ENCODE data around the gene MAP7D1.

Gene MAP7D1

DNA sequence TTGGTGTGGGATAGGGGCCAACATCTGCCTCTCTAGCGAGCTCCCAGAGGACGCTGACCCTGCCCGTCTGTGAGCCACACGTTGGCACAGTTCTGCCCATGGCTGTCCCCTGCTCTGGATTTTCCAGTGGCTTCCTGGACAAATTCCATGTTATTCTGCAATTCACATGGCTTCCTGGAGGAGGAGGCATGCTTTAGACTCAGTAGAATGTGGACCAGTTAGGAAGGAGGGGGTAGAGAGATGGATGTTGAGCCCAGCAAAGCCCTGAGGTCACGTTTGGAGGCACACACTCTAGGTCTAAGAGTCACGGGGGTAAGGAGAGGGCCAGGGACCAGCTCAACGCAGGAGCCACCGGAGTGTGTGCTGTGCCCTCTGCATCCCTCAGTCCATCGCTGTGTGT is 43.1 kb upstream of the MAP7D1 start:
- no peak for DNase-seq (ENCODE audit: low read depth in 2 of 2)
- H3K4me3 ChIP-seq (replicated peaks in 1 of 2; ENCODE audit: low read depth in 2 of 2, low read length in 2 of 2): no peak overlapping the region
- TF ChIP-seq, protein P1, sequence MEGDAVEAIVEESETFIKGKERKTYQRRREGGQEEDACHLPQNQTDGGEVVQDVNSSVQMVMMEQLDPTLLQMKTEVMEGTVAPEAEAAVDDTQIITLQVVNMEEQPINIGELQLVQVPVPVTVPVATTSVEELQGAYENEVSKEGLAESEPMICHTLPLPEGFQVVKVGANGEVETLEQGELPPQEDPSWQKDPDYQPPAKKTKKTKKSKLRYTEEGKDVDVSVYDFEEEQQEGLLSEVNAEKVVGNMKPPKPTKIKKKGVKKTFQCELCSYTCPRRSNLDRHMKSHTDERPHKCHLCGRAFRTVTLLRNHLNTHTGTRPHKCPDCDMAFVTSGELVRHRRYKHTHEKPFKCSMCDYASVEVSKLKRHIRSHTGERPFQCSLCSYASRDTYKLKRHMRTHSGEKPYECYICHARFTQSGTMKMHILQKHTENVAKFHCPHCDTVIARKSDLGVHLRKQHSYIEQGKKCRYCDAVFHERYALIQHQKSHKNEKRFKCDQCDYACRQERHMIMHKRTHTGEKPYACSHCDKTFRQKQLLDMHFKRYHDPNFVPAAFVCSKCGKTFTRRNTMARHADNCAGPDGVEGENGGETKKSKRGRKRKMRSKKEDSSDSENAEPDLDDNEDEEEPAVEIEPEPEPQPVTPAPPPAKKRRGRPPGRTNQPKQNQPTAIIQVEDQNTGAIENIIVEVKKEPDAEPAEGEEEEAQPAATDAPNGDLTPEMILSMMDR (IDR thresholded peaks at IDR 0.05; ENCODE audit: low read depth, low read length): no peak

DNA sequence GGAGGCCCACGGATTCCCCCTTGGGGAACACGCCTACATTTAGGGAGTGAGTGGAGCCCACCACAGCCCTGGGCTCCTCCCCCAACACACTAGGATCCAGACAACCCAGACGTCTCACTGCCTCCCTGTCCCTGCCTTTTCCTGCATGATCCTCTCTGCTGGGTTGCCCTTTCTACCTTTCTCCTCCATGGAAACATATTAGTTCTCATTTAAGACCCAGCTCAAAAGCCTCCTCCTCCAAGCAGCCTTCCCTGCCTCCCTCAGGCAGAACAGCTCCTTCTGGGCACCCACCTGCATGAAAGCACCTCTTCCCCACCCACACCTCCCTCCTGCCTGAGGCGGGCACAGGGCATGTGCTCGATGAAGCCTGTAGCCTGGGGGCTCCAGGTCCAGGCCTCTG is 41.6 kb upstream of the MAP7D1 start:
- TF ChIP-seq, protein P1 (IDR thresholded peaks at IDR 0.05; ENCODE audit: low read depth, low read length): no peak
- no peak overlapping the region for H3K4me3 ChIP-seq (replicated peaks in 1 of 2; ENCODE audit: low read depth in 2 of 2, low read length in 2 of 2)
- no peak for DNase-seq (ENCODE audit: low read depth in 2 of 2)

DNA sequence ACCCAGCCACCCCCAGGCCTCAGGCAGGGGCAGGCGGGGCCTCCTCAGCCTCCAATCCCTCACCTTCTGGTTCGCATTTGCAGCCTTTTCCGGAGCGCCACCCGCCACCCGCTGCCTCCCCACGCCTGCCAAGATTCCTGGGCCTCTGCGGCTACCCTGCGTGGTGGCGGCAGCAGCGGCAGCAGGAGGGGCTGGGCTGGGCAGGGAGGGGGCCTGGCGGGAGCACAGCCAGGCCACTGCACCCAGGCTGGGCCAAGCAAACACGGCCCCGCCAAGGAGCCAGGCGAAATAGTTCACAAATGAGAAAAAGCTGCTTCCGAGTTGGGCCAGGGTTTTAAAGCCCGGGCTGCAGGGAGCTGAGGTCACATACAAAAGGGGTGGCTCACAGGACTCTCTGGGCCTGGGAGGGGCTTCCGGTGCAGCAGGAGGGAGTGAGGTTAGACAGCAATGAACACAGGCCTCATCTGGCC is 40.7 kb upstream of the MAP7D1 start:
- no peak overlapping the region for H3K4me3 ChIP-seq (replicated peaks in 1 of 2; ENCODE audit: low read depth in 2 of 2, low read length in 2 of 2)
- TF ChIP-seq, protein P1 (IDR thresholded peaks at IDR 0.05; ENCODE audit: low read depth, low read length): no peak
- peak; percentile 45 to 76 for DNase-seq (ENCODE audit: low read depth in 2 of 2)

DNA sequence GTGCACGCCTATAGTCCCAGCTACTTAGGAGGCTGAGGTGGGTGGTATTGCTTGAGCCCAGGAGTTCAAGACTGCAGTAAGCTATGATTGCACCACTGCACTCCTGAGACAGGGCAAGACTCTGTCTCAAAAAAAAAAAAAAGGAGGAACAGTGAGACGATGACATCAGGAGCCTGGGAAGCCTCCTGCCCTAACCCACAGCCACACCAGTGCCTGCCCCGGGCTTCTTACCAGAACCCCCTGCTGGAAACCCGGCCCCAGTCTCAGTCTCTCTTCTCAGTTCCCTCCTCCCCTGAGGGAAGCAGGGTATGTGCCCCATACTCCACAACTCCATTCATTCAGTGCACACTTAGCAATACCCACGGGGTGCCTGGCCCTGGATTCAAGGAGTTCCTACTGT is 40.0 kb upstream of the MAP7D1 start:
- H3K4me3 ChIP-seq (replicated peaks in 1 of 2; ENCODE audit: low read depth in 2 of 2, low read length in 2 of 2): no peak overlapping the region
- TF ChIP-seq, protein P1 (IDR thresholded peaks at IDR 0.05; ENCODE audit: low read depth, low read length): no peak
- DNase-seq (ENCODE audit: low read depth in 2 of 2): peak; percentile 40 to 42

DNA sequence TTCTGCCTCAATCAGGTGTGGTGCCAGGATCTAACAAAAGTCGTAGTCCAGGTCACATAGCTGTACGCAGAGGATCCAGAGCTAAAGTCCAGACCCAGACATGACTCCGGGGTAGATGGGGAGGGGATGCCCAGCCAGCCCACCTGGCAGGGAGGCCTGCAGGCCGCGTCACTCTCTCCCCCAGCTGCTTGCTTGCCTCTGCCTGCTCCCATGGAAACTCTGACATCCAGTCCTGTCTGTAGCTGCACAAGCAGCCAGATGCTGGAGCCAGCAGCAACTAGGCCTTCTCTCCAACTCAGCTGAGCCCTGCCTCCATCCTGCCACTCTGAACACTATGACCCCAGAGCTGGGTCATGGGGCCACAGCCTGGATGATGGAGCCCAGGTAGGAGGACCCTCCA is 39.1 kb upstream of the MAP7D1 start:
- H3K4me3 ChIP-seq (replicated peaks in 1 of 2; ENCODE audit: low read depth in 2 of 2, low read length in 2 of 2): no peak overlapping the region
- TF ChIP-seq, protein P1 (IDR thresholded peaks at IDR 0.05; ENCODE audit: low read depth, low read length): no peak
- no peak for DNase-seq (ENCODE audit: low read depth in 2 of 2)

DNA sequence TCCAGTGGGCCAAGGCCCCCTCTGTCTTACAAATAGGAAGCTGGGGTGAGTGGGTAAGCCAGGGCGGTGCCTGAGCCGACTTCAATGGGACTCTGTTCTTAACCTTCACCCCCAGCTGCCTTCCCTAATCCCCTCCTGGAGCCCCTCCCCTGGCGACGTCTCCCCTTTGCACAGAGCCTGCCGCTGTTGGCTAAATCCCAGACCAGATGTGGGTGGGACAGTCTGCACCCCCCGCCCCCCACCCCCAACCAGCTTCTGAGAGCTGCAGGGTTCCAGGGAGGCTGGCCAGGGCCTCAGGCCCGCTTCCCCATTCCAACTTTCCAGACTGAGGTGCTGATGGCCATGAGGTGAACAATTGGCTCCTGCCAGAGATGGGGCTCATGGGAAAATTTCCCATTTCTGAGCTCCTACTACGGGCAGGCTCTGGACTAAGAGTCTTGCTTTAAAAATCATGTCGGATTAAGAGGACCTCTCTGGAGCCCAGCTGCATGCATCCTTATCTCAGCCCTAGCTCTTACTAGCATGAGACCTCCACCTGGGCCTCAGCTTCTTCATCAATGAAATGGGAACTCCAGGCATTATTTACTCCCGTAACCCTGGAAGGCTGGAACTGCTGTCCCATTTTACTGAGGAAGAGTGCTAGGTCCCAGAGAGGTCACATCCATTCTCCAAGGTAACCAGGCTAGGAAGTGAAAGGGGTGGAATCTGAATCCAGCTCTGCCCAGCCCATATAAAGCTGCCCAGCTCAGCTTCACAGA is 37.3 kb upstream of the MAP7D1 start:
- no peak for DNase-seq (ENCODE audit: low read depth in 2 of 2)
- no peak overlapping the region for H3K4me3 ChIP-seq (replicated peaks in 1 of 2; ENCODE audit: low read depth in 2 of 2, low read length in 2 of 2)
- TF ChIP-seq, protein P1 (IDR thresholded peaks at IDR 0.05; ENCODE audit: low read depth, low read length): no peak

DNA sequence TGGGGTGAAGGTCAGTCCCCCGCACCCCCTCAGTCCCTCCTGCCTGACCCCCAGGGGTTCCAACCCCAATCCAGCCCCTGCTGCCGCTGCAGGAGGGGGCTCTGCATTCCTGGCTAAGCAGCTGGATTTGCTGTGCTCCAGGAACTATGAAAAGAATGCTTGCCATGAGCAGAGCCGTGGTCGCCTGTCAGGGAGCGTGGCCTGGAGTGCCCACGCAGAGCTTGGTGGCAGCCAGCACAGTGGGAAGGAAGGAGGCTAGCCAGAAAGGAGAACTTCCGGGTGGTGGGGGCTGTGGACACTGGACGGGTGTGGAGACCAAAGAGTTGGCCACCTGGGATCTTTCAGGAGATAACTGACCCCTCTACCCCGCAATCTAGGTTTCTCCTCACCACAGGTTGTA is 36.5 kb upstream of the MAP7D1 start:
- no peak for DNase-seq (ENCODE audit: low read depth in 2 of 2)
- TF ChIP-seq, protein P1 (IDR thresholded peaks at IDR 0.05; ENCODE audit: low read depth, low read length): no peak
- H3K4me3 ChIP-seq (replicated peaks in 1 of 2; ENCODE audit: low read depth in 2 of 2, low read length in 2 of 2): no peak overlapping the region

Data from cardiac fibroblast (primary cell).